GM18909 (cell line): Measurements from ENCODE around the gene MEMO1.
A peak's percentile ranks its signal among the peaks of the same experiment; 100 is the strongest.
"Not testable (repeated sequence)": the region's sequence is repeated elsewhere in the genome, so short reads cannot be mapped to it uniquely, and the experiment has no call there.

ENCODE experiments used
- ATAC-seq: cut with Tn5 transposase; IDR thresholded peaks from one replicate; pipeline ENCODE4 v1.9.1; 2021; ENCODE audit warnings: mild to moderate bottlenecking; ENCODE audit not compliant: unreplicated experiment, poor library complexity

The MEMO1 gene

DNA sequence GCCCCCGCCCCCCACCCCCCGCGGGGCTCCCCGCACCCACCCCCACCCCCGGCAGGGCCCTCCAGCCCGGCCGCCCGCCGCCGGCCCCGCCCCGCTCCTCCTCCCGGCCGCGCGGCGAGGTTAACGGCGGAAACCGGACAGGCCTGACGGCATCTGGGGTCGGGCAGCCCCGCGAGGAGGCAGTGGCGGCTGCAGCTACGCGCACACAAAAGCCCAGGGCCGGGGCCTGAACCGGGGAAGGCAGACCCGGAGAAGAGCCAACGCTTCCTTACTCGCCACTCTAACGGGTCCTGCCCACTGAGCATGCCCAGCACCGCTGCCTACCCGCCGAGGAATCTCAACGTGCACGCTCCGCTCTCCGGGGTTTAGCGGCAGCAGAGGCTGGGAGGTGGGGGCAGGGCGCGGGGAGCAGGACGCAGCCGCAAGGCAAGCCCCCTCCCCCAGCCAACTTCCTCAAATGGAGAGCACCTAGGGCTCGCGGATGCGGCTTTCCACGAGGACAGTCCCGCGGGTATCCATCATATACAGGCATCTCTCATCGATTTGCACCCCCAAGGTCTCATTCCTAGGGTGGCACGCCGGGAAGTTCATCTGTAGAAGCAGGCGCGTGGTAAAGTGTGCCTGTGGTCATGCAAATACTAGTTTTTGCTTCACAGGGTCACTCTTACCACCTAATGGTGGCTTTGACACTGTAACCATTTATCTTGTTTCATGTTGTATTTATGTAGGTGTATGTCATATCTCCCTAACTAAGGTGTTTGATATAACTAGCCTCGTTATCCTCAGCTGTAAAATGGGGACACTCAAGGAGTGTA lies at the start of gene MEMO1:
Gene MEMO1 (minus strand): TSS at position 339 of the 815 bp plus-strand sequence. CDS start 761 bp downstream, outside the sequence.
- ATAC-seq: peak; percentile 73

DNA sequence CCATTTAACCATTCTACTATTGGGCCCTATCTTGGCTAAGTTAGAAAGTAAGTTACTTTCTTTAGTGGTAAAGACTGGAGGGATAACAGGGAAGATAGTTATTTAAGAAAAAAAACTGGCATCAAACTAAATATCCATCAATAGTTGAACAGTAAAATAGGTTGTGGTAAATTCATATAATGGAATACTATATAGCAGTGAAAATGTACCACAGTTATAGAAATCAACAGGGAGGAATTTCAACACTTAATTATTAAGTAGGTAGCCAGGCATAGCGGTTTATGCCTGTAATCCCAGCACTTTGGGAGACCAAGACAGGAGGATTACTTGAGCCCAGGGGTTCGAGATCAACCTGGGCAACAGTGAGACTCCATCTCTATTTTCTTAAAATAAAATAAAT lies 49.5 kb upstream of the MEMO1 start:
- no peak for ATAC-seq

DNA sequence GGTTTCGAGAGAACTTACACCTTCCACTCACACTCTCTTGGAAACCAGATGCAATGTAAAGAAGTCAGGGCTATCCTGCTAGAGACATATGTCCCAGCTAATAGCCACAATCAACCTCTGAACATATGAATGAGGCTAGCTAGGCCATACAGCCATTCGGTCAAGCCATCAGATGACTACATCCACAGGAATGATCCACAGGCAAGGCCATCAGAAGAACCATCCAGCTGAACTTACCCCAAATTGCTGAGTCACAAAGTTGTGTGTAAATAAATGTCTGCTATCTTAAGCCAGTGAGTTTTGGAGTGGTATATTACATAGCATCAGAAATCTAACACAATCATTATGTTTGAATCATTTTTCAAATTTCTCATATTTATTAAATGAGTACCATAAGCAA lies 47.3 kb upstream of the MEMO1 start:
- ATAC-seq: no peak

DNA sequence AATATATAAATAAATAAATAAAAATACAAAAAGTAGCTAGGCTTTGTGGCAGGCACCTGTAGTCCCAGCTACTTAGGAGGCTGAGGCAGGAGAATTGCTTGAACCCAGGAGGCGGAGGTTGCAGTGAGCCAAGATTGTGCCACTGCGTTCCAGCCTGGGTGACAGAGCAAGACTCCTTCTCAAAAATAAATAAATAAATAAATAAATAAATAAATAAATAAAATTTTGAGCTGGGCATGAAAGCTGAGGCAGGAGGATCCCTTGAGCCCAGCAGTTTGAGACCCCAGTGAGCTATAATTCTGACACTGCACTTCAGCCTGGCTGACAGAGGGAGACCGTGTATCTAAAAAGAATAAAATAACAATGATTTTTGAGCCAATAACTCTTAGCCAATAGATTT lies 43.8 kb upstream of the MEMO1 start:
- ATAC-seq: not testable (repeated sequence)

DNA sequence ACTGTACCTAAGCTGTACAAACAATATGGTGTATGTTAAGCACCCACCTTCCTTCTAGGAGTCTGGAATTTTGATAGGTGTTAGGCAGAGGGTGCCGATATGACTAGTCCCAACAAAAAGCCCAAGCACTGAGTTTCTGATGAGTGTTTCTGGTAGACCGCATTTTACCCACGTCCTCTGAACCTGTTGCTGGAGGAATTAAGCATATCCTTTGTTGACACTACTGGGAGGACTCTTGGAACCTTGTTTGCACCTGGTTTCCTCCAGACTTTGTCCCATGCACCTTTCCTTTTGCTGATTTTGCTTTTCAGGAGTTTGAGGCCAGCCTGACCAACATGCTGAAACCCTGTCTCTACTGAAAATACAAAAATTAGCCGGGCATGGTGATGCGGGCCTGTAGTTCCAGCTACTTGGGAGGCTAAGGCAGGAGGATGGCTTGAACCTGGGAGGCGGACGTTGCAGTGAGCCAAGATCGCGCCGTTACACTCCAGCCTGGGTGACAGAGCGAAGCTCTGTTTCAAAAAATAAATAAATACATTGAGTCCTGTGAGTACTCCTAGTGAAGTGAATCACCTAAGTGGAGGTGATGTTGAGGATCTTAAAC lies 41.1 kb upstream of the MEMO1 start:
- ATAC-seq: no peak

DNA sequence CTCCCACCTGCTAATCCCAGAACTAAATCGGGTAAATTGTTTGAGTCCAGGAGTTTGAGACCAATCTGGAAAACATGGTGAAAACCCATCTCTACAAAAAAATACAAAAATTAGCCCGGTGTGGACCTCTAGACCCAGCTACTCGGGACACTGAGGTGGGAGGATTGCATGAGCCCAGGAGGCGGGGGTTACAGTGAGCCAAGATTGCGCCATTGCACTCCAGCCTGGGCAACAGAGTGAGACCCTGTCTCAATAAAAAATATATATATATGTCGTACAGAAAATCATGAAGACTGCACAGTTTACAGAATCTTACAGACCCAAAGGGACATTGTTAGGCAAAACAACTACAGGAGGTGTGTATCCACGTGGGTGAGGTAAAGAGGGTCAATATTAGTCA lies 32.8 kb upstream of the MEMO1 start:
- ATAC-seq: no peak

DNA sequence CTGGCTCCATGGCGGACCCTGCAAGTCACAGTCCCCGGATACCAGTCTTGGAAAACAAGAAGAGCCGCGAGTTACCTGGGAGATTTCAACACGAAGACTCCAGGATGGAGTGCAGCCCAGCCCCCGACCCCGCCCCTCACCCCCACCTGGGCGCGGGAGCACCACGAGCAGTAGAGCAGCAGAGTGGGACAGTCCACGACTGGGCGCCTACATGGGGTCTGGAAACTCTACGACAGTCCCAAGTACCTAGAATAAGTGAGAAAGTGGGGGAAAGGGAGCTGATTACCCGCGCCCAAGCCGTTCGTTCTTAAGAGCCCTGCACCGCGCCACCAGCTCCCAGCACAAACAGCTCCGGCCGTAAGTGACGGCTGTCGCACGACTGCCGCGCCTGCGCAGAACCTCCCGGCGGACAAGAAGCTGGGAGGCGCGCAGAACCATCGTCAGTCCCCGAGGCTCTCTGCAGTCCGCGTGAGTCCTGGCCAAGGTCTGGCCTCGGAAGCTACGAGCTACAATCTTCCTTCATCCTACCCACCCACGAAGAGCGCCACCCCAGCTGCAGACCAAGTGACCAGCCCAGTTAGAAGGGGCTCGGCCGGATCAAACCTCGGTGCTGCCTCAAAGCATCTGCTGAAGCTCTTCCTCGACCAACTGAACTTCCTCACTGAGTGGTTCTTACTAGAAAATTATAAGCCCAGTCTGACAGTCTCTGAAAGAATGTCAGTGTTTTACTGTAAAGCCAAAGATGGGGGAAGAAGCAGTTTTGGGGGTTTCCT lies 28.8 kb upstream of the MEMO1 start, which contains the start of gene DPY30:
Gene DPY30 (minus strand): TSS at position 359 of the 773 bp plus-strand sequence. CDS start 349 bp downstream, at position 10.
- ATAC-seq: peak; percentile 91

DNA sequence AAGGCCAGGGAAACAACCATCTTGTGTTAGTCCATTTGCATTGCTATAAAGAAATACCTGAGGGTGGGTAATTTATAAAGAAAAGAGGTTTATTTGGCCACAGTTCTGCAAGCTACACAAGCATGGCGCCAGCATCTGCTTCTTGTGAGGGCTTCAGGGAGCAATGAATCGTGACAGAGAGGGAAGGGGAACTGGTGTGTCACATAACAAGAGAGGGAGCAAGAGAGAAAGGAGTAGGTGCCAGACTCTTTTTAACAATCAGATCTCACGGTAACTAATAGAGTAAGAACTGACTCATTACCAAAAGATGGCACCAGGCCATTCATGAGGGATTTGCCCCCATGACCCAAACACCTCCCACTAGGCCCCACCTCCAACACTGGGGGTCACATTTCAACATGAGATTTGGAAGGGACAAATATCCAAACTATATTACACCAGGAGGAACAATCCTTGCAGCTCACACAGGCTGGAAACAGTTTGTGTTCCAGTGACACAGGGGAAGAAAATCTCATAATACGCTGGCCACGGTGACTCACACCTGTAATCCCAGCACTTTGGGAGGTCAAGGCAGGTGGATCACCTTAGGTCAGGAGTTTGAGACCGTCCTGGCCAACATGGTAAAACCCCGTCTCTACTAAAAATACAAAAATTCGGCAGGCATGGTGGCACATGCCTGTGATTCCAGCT lies 23.5 kb upstream of the MEMO1 start:
- not testable (repeated sequence) for ATAC-seq

DNA sequence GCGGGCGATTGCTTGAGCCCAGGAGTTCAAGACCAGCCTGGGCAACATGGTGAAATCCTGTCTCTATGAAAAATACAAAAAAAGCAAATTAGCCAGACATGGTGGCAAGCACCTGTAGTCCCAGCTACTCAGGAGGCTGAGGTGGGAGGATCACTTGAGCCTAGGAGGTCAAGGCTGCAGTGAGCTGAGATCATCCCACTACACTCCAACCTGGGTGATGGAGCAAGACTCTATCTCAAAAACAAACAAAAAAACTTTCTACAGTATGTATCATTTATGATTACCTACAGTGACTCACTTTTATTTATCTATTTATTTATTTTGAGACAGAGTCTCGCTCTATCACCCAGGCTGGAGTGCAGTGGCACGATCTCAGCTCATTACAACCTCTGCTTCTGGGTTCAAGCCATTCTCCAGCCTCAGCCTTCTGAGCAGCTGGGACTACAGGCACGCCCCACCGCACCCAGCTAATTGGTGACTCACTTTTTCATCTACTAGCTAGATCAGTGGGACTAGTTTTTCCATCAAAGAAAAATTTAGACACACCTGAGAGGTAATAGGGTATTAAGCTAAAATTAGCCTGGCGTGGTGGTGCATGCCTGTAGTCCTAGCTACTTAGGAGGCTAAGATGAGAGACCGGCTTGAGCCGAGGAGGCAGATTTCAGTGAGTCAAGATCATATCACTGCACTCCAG lies 8.1 kb upstream of the MEMO1 start:
- ATAC-seq: not testable (repeated sequence)

DNA sequence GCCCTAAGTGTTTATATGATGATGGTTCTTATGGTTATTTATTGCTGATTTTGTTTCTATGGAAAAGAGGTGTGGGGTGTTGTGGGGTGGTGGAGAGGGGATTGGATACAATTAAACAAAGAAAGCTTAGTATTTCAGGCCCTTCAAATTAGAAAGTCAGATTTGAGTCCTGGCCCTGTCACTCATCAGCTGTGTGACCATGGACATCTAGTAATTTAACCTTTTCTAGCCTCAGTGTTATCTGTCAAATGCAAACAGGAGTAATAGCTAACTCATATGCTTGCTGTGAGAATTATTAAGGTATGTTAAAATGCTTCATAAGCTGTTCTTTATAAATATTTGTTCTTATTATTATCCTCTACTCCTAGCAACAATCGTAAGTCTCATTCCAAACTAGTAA lies 2.1 kb upstream of the MEMO1 start:
- no peak for ATAC-seq

DNA sequence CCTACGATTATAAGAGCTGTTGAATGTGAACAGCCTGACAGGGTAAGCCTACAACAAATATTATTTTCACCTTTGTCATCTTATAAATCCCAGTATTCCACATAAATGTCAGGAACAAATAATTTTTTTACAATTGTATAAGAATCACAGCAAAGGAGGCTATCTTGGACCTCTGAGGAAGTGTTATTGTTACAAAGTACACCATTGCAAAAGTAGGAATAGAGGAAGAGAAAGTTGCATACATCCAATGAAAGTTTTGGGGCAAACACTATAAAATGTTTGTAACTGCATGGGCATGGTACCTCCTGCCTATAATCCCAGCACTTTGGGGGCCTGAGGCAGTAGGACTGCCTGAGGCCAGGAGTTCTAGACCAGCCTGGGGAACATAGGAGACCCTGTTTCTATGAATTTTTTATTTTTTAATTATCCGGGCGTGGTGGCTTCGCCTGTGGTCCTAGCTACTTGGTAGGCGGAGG lies 715 bp upstream of the MEMO1 start:
- no peak for ATAC-seq

DNA sequence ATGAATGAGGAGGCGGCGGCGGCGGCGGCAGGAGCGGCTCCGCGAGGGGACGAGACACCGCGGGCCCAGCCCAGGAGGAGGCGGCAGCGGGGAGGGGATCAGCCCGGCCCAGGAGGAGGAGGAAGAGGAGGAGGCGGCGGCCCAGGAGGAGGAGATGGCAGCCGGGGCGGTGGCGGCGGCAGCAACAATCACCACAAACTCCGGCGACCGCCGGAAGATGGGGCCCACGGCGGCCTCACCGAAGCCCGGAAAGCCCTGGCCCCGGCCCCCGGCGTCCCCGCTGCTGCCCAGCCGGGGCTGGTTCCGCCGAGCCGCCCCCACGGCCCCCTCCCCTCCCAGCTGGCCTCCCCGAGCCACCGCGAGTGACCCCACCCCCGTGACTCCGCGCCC lies 533 bp downstream of the MEMO1 start:
- peak; percentile 54 for ATAC-seq

DNA sequence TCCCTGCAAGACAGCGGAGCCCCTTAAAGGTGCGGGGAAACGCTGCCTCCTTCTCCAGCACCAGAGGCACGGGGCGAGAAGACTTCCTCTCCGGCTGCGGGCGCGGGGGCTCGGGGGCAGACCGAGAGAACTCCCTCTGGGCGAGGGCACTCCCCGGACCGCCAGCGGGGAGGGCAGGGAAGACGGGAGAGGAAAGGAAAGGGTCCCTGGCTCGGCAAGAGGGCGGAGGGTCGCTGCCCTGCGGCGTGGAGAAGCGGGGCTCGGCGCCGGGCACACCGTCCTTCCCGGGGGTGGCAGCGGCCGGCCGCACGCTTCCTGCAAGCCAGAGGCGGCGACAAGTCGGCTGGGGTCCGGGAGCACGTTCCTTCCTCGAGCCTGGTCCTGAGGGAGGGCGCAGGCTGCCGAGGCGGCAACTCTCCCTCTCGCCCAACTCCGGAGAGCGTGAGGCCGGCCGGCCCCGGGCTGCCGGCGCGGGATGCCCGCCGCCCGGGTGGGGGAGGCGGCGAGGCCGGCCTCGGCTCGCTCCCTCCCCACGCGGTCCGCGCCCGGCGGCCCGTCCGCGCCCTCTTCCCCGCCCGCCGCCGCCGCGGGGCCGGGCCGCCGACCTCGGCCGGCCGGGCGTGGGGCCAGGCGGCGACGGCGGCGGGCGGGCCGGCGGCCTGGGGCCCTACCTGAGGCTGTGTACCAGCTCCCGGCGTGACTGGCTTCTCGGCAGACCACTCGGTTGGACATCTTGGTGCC lies 1.1 kb downstream of the MEMO1 start:
- peak; percentile 25 for ATAC-seq

DNA sequence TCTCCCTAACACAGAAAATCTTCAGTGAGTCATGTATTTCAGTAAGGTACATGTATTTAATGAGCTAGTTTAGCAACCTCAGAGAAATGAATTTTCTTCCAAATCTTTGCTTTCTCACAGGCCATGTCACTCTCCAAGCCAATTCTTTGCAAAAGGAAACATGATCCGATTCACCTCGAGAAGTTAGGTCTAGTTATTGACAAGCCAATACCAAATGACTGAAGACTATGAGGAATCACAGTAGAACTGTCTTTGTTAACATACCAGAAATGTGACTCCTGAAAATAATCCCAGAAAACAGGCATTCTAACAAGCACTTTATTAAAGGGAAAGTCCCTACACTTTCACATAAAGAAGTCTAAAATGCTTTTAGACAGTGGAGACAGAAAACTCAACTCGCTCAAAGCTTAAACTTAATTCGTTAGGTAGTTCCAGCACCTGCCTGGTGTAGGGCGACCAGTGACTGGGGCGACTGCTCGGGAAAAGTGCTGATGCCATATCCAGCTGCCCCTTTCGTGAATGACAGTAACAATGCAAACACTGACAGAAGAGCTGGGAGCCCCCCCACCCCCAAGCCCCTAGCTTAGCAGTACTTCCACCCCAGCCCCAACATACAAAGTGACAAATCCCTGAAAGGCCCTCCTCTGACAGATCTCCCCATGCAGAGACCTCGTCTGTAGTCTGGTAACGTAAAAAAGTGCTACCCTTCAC lies 1.8 kb downstream of the MEMO1 start:
- no peak for ATAC-seq

DNA sequence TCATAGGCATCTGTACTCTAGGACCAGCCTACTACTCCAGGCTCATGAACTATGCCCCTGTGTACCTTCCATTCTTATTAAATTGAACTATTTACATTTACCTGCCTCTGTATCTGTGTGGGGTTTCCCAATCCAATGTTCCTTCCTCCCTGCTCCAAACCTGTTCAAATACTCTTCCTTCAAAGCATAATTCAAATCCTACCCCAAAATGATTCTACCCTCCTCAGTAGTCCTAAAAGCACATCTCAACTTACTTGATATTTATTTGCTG lies 3.8 kb downstream of the MEMO1 start:
- ATAC-seq: no peak

DNA sequence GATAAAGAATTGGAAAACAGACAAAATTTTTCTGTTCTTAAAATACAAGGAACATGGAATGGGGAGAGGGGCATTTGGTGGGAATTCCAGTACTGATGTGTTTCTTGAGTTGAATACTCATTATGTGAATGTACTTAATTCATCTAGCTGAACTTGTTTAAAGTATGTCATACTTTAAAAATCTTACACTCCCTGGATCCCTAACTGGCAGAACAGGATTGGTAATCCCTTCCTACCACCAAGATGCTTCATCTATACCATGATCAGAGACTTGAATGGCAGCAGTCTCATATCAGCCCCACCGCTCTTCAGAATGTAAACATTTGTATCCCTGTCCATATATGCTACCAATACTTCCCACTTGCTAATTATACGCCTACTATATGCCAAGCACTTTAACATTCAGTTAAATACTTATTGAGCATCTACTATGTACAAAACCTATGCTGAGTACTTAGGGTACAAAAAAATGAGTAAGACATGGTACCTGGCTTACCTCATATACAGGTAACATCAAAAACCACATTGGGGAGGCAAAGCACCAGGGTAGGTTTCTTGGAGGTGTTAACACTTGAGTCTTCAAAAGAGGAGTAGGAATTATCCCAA lies 5.3 kb downstream of the MEMO1 start:
- ATAC-seq: no peak

DNA sequence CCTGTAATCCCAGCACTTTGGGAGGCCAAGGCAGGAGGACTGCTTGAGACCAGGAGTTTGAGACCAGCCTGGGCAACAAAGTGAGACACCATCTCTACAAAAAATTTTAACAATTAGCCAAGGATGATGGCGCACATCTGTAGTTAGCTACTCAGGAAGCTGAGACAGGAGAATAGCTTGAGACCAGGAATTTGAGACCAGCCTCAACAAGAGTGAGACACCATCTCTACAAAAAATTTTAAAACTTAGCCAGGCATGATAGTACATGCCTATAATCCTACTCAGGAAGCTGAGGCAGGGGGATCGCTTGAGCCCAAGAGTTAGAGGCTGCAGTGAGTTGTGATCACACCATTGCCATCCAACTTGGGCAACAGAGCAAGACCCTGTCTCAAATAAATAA lies 7.0 kb downstream of the MEMO1 start:
- ATAC-seq: no peak

DNA sequence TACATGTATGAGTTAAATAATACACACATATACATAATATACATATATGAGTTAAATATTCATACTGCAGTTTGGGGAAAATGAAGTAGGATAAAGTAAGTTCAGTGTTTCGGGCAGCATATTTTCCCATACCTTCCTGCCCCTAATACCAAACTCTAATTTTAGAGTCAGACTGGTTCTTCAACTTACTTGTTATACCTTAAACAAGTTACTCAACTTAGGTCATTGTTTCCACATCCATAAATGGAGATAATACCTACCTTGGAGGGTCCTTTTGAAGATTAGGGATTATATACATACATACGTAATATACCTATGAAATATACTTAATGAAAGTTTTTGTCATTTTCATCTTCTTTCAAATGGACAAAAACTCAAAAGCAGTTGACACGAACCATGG lies 8.4 kb downstream of the MEMO1 start:
- ATAC-seq: no peak
